Measurements from ENCODE around the gene NFATC1.

The NFATC1 gene

DNA sequence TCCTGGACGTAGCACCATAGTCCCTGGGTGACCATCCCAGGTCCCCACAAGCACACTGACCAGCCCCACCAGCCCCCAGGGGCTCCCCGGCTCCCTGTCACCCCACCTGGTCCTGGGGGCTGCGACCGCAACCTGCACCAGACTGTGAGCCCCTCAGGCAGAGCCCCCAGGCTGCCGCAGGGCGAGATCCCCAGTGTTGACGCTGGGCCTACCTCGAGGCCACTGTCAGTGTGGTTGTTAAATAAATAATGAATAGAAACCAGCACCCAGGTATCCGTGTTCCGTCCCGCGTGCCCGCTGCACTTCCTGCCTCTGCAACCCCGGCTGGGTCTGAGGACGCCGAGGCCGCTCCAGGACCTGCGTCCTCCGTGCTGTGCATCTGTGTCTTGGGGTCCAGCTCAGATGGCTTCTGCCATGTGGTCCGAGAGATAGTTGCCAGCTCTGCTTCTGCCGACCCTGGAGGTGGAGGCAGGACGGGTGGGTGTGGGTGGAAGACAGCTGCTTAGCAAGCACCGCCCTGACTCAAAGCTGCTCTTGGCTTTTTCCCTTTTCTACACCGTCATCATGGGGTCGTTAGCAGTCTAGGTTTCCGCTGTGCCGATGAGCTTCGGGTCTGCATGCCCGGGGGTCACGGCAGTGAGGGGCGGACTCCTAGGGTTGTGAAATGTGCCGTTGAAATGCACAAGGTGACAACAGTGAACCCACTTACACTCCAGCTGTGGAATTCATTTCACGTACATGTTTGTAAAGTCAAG lies 74.2 kb downstream of the NFATC1 start:
- no peak overlapping the region for H3K9ac ChIP-seq (ENCODE audit: low read length in 5 of 5)
- H3K4me1 ChIP-seq (ENCODE audit: control insufficient read depth in 5 of 5, insufficient read depth in 5 of 5, low read length in 5 of 5) = peaks cover 12 to 26% (median 21%) of the 10 kb centered on the region in 5 donors
- H3K9me3 ChIP-seq (ENCODE audit: control insufficient read depth in 5 of 5, low read length in 5 of 5) = peaks cover 0 to 10% (median 3%) of the 10 kb centered on the region in 5 donors
- H3K27ac ChIP-seq (ENCODE audit: low read depth, low read length) = no peak overlapping the region
- no peak overlapping the region for H3K4me3 ChIP-seq (ENCODE audit: low read depth in 1 of 5, low read length in 5 of 5)
- H3K36me3 ChIP-seq (ENCODE audit: control insufficient read depth in 5 of 5, insufficient read depth in 5 of 5, low read length in 5 of 5) = peaks cover 0 to 70% (median 37%) of the 10 kb centered on the region in 5 donors
- H3K27me3 ChIP-seq (ENCODE audit: control insufficient read depth in 5 of 5, insufficient read depth in 4 of 5, low read length in 5 of 5) = peaks cover 0 to 18% (median 0%) of the 10 kb centered on the region in 5 donors

GRCh38 chr18:79470547-79470946 lies 74.8 kb downstream of the NFATC1 start:
- H3K4me3 ChIP-seq (ENCODE audit: low read depth in 1 of 5, low read length in 5 of 5) = no peak overlapping the region
- H3K9me3 ChIP-seq (ENCODE audit: control insufficient read depth in 5 of 5, low read length in 5 of 5) = peaks cover 0 to 15% (median 5%) of the 10 kb centered on the region in 5 donors
- peaks cover 0 to 75% (median 37%) of the 10 kb centered on the region in 5 donors for H3K36me3 ChIP-seq (ENCODE audit: control insufficient read depth in 5 of 5, insufficient read depth in 5 of 5, low read length in 5 of 5)
- H3K9ac ChIP-seq (ENCODE audit: low read length in 5 of 5) = no peak overlapping the region
- H3K27ac ChIP-seq (ENCODE audit: low read depth, low read length) = no peak overlapping the region
- peaks cover 6 to 25% (median 18%) of the 10 kb centered on the region in 5 donors for H3K4me1 ChIP-seq (ENCODE audit: control insufficient read depth in 5 of 5, insufficient read depth in 5 of 5, low read length in 5 of 5)
- peaks cover 0 to 24% (median 0%) of the 10 kb centered on the region in 5 donors for H3K27me3 ChIP-seq (ENCODE audit: control insufficient read depth in 5 of 5, insufficient read depth in 4 of 5, low read length in 5 of 5)

- peaks cover 1 to 25% (median 13%) of the 10 kb centered on the region in 5 donors for H3K4me1 ChIP-seq (ENCODE audit: control insufficient read depth in 5 of 5, insufficient read depth in 5 of 5, low read length in 5 of 5)
- H3K27me3 ChIP-seq (ENCODE audit: control insufficient read depth in 5 of 5, insufficient read depth in 4 of 5, low read length in 5 of 5) = peaks cover 0 to 24% (median 0%) of the 10 kb centered on the region in 5 donors
- no peak overlapping the region for H3K9ac ChIP-seq (ENCODE audit: low read length in 5 of 5)
- peaks cover 0 to 15% (median 5%) of the 10 kb centered on the region in 5 donors for H3K9me3 ChIP-seq (ENCODE audit: control insufficient read depth in 5 of 5, low read length in 5 of 5)
- peaks cover 0 to 76% (median 37%) of the 10 kb centered on the region in 5 donors for H3K36me3 ChIP-seq (ENCODE audit: control insufficient read depth in 5 of 5, insufficient read depth in 5 of 5, low read length in 5 of 5)
- H3K27ac ChIP-seq (ENCODE audit: low read depth, low read length) = no peak overlapping the region
- H3K4me3 ChIP-seq (ENCODE audit: low read depth in 1 of 5, low read length in 5 of 5) = no peak overlapping the region
These were observed 75.3 kb downstream of the NFATC1 start for GRCh38 chr18:79471046-79471445.

DNA sequence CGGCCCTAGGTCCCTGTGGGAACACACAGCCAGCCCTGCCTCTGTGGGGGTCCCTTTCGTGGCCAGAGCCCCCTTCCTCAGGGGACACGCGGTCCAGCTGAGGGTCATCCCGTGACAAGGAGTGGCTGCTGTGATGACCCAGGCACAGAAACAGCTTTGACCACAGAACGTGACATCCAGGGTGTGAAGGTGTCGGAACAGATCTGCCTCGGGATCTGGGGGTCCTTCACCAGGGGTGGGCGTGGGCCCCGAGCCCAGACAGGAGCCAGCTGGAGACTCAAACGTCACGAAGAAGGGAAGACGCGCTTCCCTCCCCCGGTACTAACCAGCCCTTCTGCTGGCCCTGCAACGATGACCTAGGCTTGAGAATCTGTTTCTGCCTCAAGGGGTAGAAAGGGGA lies 75.9 kb downstream of the NFATC1 start:
- Histone ChIP-seq H3K9ac (ENCODE audit: low read length in 5 of 5) (no peak overlapping the region), H3K27me3 (ENCODE audit: control insufficient read depth in 5 of 5, insufficient read depth in 4 of 5, low read length in 5 of 5) (peaks cover 0 to 24% (median 0%) of the 10 kb centered on the region in 5 donors), H3K27ac (ENCODE audit: low read depth, low read length) (no peak overlapping the region), H3K4me1 (ENCODE audit: control insufficient read depth in 5 of 5, insufficient read depth in 5 of 5, low read length in 5 of 5) (peaks cover 0 to 28% (median 10%) of the 10 kb centered on the region in 5 donors), H3K4me3 (ENCODE audit: low read depth in 1 of 5, low read length in 5 of 5) (no peak overlapping the region), H3K9me3 (ENCODE audit: control insufficient read depth in 5 of 5, low read length in 5 of 5) (peaks cover 0 to 15% (median 5%) of the 10 kb centered on the region in 5 donors), H3K36me3 (ENCODE audit: control insufficient read depth in 5 of 5, insufficient read depth in 5 of 5, low read length in 5 of 5) (peaks cover 0 to 77% (median 41%) of the 10 kb centered on the region in 5 donors)

GRCh38 chr18:79472176-79472575 lies 76.4 kb downstream of the NFATC1 start:
- H3K9me3 ChIP-seq (ENCODE audit: control insufficient read depth in 5 of 5, low read length in 5 of 5) = peaks cover 0 to 15% (median 5%) of the 10 kb centered on the region in 5 donors
- peaks cover 0 to 77% (median 46%) of the 10 kb centered on the region in 5 donors for H3K36me3 ChIP-seq (ENCODE audit: control insufficient read depth in 5 of 5, insufficient read depth in 5 of 5, low read length in 5 of 5)

GRCh38 chr18:79472946-79473345 lies 77.2 kb downstream of the NFATC1 start:
- Histone ChIP-seq H3K27ac (ENCODE audit: low read depth, low read length) (no peak overlapping the region), H3K4me3 (ENCODE audit: low read depth in 1 of 5, low read length in 5 of 5) (peak overlapping the region in 1 of 5 donors; percentile 32), H3K27me3 (ENCODE audit: control insufficient read depth in 5 of 5, insufficient read depth in 4 of 5, low read length in 5 of 5) (peaks cover 0 to 24% (median 0%) of the 10 kb centered on the region in 5 donors), H3K9me3 (ENCODE audit: control insufficient read depth in 5 of 5, low read length in 5 of 5) (peaks cover 0 to 15% (median 5%) of the 10 kb centered on the region in 5 donors), H3K4me1 (ENCODE audit: control insufficient read depth in 5 of 5, insufficient read depth in 5 of 5, low read length in 5 of 5) (peaks cover 0 to 30% (median 5%) of the 10 kb centered on the region in 5 donors), H3K36me3 (ENCODE audit: control insufficient read depth in 5 of 5, insufficient read depth in 5 of 5, low read length in 5 of 5) (peaks cover 0 to 75% (median 42%) of the 10 kb centered on the region in 5 donors), H3K9ac (ENCODE audit: low read length in 5 of 5) (peak overlapping the region in 1 of 5 donors; percentile 98)

More at GRCh38 chr18:79472176-79472575, 76.4 kb downstream of the NFATC1 start:
- peaks cover 0 to 24% (median 0%) of the 10 kb centered on the region in 5 donors for H3K27me3 ChIP-seq (ENCODE audit: control insufficient read depth in 5 of 5, insufficient read depth in 4 of 5, low read length in 5 of 5)
- H3K27ac ChIP-seq (ENCODE audit: low read depth, low read length) = no peak overlapping the region
- H3K9ac ChIP-seq (ENCODE audit: low read length in 5 of 5) = no peak overlapping the region
- no peak overlapping the region for H3K4me3 ChIP-seq (ENCODE audit: low read depth in 1 of 5, low read length in 5 of 5)
- H3K4me1 ChIP-seq (ENCODE audit: control insufficient read depth in 5 of 5, insufficient read depth in 5 of 5, low read length in 5 of 5) = peaks cover 0 to 30% (median 10%) of the 10 kb centered on the region in 5 donors

DNA sequence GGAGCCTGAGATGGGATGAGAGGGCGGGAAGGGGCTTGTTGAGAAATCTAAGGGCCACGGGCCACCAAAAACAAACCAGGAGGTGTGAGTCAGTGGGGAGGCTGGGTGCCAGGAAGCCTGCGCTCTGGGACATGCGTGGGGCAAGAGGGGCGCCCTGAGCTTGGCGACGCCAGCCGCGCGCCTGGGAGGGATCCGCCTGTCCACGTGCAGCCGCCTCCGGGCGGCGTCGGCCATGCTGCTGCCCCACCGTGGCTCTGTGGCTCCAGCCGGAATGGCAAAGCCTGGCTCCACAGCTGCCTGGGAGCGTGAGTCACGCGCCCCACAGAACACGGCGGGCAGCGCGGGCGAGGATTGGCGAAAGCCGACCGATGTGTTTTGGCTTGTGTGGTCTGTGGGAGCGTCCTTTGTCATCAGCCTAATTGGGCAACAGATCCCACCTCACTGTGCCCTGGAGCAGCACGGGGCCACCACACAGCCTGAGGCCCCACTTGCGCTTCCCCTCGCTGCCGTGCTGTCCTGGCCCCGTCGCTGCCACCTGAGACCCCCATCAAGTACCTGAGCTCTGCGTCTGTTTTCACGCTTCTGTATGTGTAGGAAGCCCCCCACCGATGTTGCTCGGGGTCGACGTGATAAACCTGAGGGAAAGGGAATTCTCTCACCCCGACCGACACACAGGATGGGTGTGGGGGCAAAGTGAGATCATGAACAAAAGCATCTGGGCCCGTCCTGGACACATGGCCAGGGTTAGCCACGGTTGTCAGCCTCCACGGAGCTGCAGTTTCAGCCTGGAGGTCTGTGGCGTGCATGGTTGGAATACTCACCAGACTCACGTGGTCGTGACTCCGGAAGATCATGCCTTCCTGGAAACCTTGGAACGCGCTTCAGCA lies 80.5 kb downstream of the NFATC1 start:
- no peak overlapping the region for H3K4me3 ChIP-seq (ENCODE audit: low read depth in 1 of 5, low read length in 5 of 5)
- H3K36me3 ChIP-seq (ENCODE audit: control insufficient read depth in 5 of 5, insufficient read depth in 5 of 5, low read length in 5 of 5) = peaks cover 0 to 70% (median 32%) of the 10 kb centered on the region in 5 donors
- peaks cover 0 to 15% (median 5%) of the 10 kb centered on the region in 5 donors for H3K9me3 ChIP-seq (ENCODE audit: control insufficient read depth in 5 of 5, low read length in 5 of 5)
- no peak overlapping the region for H3K9ac ChIP-seq (ENCODE audit: low read length in 5 of 5)
- peaks cover 0 to 24% (median 0%) of the 10 kb centered on the region in 5 donors for H3K27me3 ChIP-seq (ENCODE audit: control insufficient read depth in 5 of 5, insufficient read depth in 4 of 5, low read length in 5 of 5)
- H3K27ac ChIP-seq (ENCODE audit: low read depth, low read length) = no peak overlapping the region
- H3K4me1 ChIP-seq (ENCODE audit: control insufficient read depth in 5 of 5, insufficient read depth in 5 of 5, low read length in 5 of 5) = peaks cover 0 to 30% (median 0%) of the 10 kb centered on the region in 5 donors

DNA sequence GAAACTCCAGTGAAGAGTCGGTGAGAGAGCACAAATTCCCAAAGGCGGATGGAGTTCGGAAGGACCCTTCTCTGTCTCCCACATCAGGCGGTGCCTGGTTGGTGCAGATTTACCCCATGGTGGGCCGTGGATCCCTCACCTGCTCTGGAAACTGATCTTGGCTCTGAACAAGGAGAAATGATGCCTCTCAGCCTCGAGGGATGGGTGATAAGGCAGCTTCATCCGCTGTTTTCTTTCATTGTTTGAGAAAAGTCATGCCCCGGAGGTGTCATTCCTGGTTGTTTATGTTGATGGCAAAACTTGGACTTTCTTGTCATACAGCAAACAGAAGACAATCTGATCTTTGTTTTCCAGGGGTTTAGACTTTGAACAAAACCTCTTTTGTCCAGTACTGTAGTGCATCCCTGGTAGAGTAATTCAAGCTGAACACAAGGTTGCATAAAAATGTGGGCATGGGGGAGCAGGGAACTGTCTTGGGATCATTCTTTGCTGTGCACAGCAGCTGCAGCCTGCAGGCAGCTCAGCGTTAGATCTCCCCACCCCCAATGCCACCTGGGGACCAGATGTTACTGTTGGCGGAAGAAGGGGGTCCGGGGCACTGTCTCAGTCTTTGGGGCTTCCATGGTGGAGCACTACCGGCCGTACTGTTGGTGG lies 81.3 kb downstream of the NFATC1 start:
- Histone ChIP-seq H3K9ac (ENCODE audit: low read length in 5 of 5) (no peak overlapping the region), H3K27ac (ENCODE audit: low read depth, low read length) (no peak overlapping the region), H3K9me3 (ENCODE audit: control insufficient read depth in 5 of 5, low read length in 5 of 5) (peaks cover 0 to 15% (median 5%) of the 10 kb centered on the region in 5 donors), H3K36me3 (ENCODE audit: control insufficient read depth in 5 of 5, insufficient read depth in 5 of 5, low read length in 5 of 5) (peaks cover 0 to 62% (median 33%) of the 10 kb centered on the region in 5 donors), H3K27me3 (ENCODE audit: control insufficient read depth in 5 of 5, insufficient read depth in 4 of 5, low read length in 5 of 5) (peaks cover 0 to 24% (median 0%) of the 10 kb centered on the region in 5 donors), H3K4me3 (ENCODE audit: low read depth in 1 of 5, low read length in 5 of 5) (no peak overlapping the region), H3K4me1 (ENCODE audit: control insufficient read depth in 5 of 5, insufficient read depth in 5 of 5, low read length in 5 of 5) (peaks cover 0 to 30% (median 0%) of the 10 kb centered on the region in 5 donors)

DNA sequence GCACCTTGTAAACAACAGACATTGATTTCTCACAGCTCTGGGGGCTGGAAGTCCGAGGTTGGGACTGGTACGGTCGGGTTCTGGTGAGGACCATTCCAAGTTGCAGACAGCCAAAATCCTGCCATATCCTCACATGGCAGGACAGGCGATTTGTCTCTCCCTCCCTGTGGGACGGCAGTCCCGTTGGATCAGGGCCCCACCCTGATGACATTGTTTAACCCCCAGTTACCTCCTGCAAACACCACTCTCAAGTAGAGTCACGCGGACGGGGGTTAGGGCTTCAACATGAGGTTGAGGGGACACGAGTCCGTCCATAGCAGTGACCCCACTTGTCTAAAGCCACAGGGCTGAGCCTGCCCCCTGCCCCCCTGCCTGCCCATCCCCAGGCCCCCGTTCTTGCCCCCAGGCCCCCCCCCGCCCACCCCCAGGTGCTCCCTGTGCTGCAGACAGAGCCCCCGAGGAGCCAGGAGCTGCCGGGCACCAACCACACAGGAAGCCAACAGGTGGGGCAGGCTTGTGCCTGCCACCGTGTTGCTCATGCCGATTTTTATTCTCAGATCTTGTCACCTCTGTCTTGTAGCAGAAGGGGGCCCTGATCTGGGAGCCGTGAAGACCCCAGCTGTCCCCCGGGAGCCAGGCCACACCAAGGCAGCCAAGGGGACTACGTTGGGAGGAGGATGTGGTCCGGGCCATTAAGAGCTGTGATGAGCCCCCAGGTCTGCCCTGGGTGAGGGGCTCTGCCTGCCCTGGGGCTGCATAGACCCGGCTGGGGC lies 82.2 kb downstream of the NFATC1 start:
- Histone ChIP-seq H3K4me3 (ENCODE audit: low read depth in 1 of 5, low read length in 5 of 5) (no peak overlapping the region), H3K27me3 (ENCODE audit: control insufficient read depth in 5 of 5, insufficient read depth in 4 of 5, low read length in 5 of 5) (peaks cover 0 to 24% (median 0%) of the 10 kb centered on the region in 5 donors), H3K9me3 (ENCODE audit: control insufficient read depth in 5 of 5, low read length in 5 of 5) (peaks cover 0 to 15% (median 5%) of the 10 kb centered on the region in 5 donors), H3K36me3 (ENCODE audit: control insufficient read depth in 5 of 5, insufficient read depth in 5 of 5, low read length in 5 of 5) (peaks cover 0 to 55% (median 28%) of the 10 kb centered on the region in 5 donors), H3K27ac (ENCODE audit: low read depth, low read length) (no peak overlapping the region), H3K9ac (ENCODE audit: low read length in 5 of 5) (no peak overlapping the region), H3K4me1 (ENCODE audit: control insufficient read depth in 5 of 5, insufficient read depth in 5 of 5, low read length in 5 of 5) (peaks cover 0 to 30% (median 0%) of the 10 kb centered on the region in 5 donors)

Measured in subcutaneous abdominal adipose tissue (tissue), 5 donors.